GM12878 (cell line): ENCODE measurements around the gene KRTCAP3. TPM values are rescaled to one million over a fixed set of nuclear protein-coding genes. Genes with fewer than 3 reads are reported as not detected.

ENCODE experiments used
- ATAC-seq: fragments of 200-7000 bp; cut with Tn5 transposase; 3 replicates; pipeline ENCODE4 v1.9.1; 2020; ENCODE audit warnings: mild to moderate bottlenecking, moderate library complexity
- BruUV-seq: library from RNA; stranded (reverse); fragments of 400-500 nt; replicated peaks from 2 replicates; lab custom pipeline; 2021; lab: Mats Ljungman, UMichigan
- CTCF ChIA-PET: fragments of 300-600 bp; sonication (Branson Sonifier 250); formaldehyde crosslinking; extraction: SDS; loops from one replicate; lab custom pipeline; 2021; ENCODE audit warnings: inconsistent platforms; lab: Yijun Ruan, JAX
- POLR2A ChIA-PET: fragments of 350-600 bp; formaldehyde crosslinking; extraction: SDS; loops from one replicate; lab custom pipeline; 2021; ENCODE audit warnings: inconsistent platforms; lab: Charles Lee
- RAD21 ChIA-PET: fragments of 300-600 bp; sonication (Branson Sonifier 250); formaldehyde crosslinking; loops from one replicate; lab custom pipeline; 2023; ENCODE audit warnings: antibody characterized with exemption; ENCODE audit not compliant: unreplicated experiment; lab: Charles Lee
- SMC1A ChIA-PET: fragments of 300-600 bp; sonication (Branson Sonifier 250); formaldehyde crosslinking; loops from one replicate; lab custom pipeline; 2023; ENCODE audit not compliant: unreplicated experiment, uncharacterized antibody; lab: Charles Lee
- DNase-seq: peaks from one replicate; pipeline ENCODE4 v3.0.0-alpha.2; 2011; ENCODE audit warnings: low read depth, low spot score
- FAIRE-seq: peaks from 3 replicates; lab custom pipeline; 2011; peaks lifted over from hg19 to GRCh38; lab: Jason Lieb, UNC
- H2AFZ ChIP-seq: 2 replicates; pipeline ENCODE4 v1.6.0; 2011; ENCODE audit warnings: low read depth, low read length, control low read depth; ENCODE audit not compliant: control insufficient read depth
- H3K27ac ChIP-seq: 2 replicates; pipeline ENCODE4 v1.5.1; 2011; ENCODE audit warnings: control low read depth; ENCODE audit not compliant: control insufficient read depth, insufficient read depth
- H3K27me3 ChIP-seq, 2 experiments: replicated peaks in 1 of 2; 2 replicates each; pipeline versions ENCODE4 v1.6.0 to v1.6.1; 2011; ENCODE audit warnings: low read length in 1 of 2; ENCODE audit not compliant: control insufficient read depth in 2 of 2, insufficient read depth in 2 of 2
- H3K36me3 ChIP-seq, 2 experiments: 2 replicates each; pipeline ENCODE4 v1.5.1; 2011; ENCODE audit warnings: low read length in 1 of 2; ENCODE audit not compliant: control insufficient read depth in 2 of 2, insufficient read depth in 2 of 2
- H3K4me1 ChIP-seq: 2 replicates; pipeline ENCODE4 v1.6.1; 2011; ENCODE audit warnings: mild to moderate bottlenecking, low read length, moderate library complexity, mixed read lengths; ENCODE audit not compliant: control insufficient read depth, insufficient read depth
- H3K4me2 ChIP-seq: 2 replicates; pipeline ENCODE4 v1.6.0; 2011; ENCODE audit warnings: control low read depth; ENCODE audit not compliant: control insufficient read depth, insufficient read depth
- H3K4me3 ChIP-seq: fragments of 200-600 bp; sonication (generic); 2 replicates; pipeline ENCODE4 v1.5.1; 2016
- H3K79me2 ChIP-seq: 2 replicates; pipeline ENCODE4 v1.6.0; 2011; ENCODE audit warnings: low read length; ENCODE audit not compliant: control insufficient read depth, insufficient read depth
- H3K9ac ChIP-seq: 2 replicates; pipeline ENCODE4 v1.8.0; 2011; ENCODE audit warnings: low read length, control low read depth, mixed read lengths; ENCODE audit not compliant: control insufficient read depth, insufficient read depth
- H3K9me3 ChIP-seq: replicated peaks from 3 replicates; pipeline ENCODE4 v1.5.1; 2011; ENCODE audit warnings: mild to moderate bottlenecking, low read length; ENCODE audit not compliant: control insufficient read depth, insufficient read depth
- H4K20me1 ChIP-seq: 2 replicates; pipeline ENCODE4 v1.6.0; 2011; ENCODE audit not compliant: control insufficient read depth, insufficient read depth
- HCFC1 ChIP-seq: fragments of 150-350 bp; IDR thresholded peaks from 2 replicates; pipeline ENCODE4 v1.6.1; 2014; ENCODE audit warnings: low read length
- MEF2B ChIP-seq: fragments of 450-650 bp; IDR thresholded peaks from 2 replicates; pipeline ENCODE4 v1.6.1; 2018; ENCODE audit warnings: mild to moderate bottlenecking, moderate library complexity; ENCODE audit not compliant: partially characterized antibody, poor library complexity, severe bottlenecking
- NFYA ChIP-seq: IDR thresholded peaks from 2 replicates; pipeline ENCODE4 v1.6.1; 2011; ENCODE audit warnings: low read depth, mild to moderate bottlenecking, low read length, improper control_type of control experiment, borderline replicate concordance
- SMAD1 ChIP-seq: fragments of 450-650 bp; IDR thresholded peaks from 2 replicates; pipeline ENCODE4 v1.6.1; 2018; ENCODE audit warnings: mild to moderate bottlenecking, low read depth; ENCODE audit not compliant: partially characterized antibody
- SMAD5 ChIP-seq: IDR thresholded peaks from 2 replicates; pipeline ENCODE4 v1.6.1; 2016; ENCODE audit warnings: antibody characterized with exemption, low read depth
- ZNF592 ChIP-seq: fragments of 450-650 bp; IDR thresholded peaks from 2 replicates; pipeline ENCODE4 v1.6.1; 2017; ENCODE audit warnings: mild to moderate bottlenecking, moderate library complexity
- ZNF687 ChIP-seq: fragments of 450-650 bp; IDR thresholded peaks from 2 replicates; pipeline ENCODE4 v1.6.1; 2017; ENCODE audit warnings: mild to moderate bottlenecking, moderate library complexity
- WGBS: methylation state at CpG from one replicate; pipeline ENCODE4 v1.1.6; 2016; ENCODE audit warnings: low lambda C conversion rate; ENCODE audit not compliant: insufficient replicate concordance, insufficient coverage; ENCODE audit errors: missing lambda C conversion rate; 5-methylcytosine and 5-hydroxymethylcytosine counted together
- in situ Hi-C: fragments of 300-500 bp; cut with MboI; formaldehyde crosslinking; loops from 9 replicates; pipeline ENCODE4 v1.14.3; 2018; ENCODE audit warnings: mixed read lengths
- intact Hi-C: fragments of 100-400 bp; cut with micrococcal nuclease; formaldehyde crosslinking; loops from one replicate; pipeline ENCODE4 v1.14.2; 2022; ENCODE audit not compliant: unreplicated experiment
- polyA plus RNA-seq, 11 experiments: library from polyadenylated mRNA; depleted of rRNA in 4 of 11; unstranded in 6 of 11; stranded (reverse) in 5 of 11; fragments of >200 nt; fragmentation: Nextera tagmentation in 4 of 11; fragmentation: Illumina TruSeq in 1 of 11; extraction: Ambion mirVana in 4 of 11; extraction: Trizol in 1 of 11; gene quantifications; 1 replicate in 1 of 11; 2 replicates in 10 of 11; pipeline versions ENCODE4 v1.2.1 to v1.2.3, GENCODE V29; 2011 to 2016; ENCODE audit warnings: inconsistent platforms in 2 of 11, missing spikeins in 2 of 11, low read depth in 1 of 11
- total RNA-seq, 4 experiments: library from RNA; depleted of rRNA in 3 of 4; stranded (reverse); fragments of >200 nt in 3 of 4; fragmentation: Illumina TruSeq in 1 of 4; extraction: Trizol in 1 of 4; gene quantifications; 2 replicates each; pipeline versions ENCODE4 v1.2.1 to v1.2.3, GENCODE V29; 2013 to 2021

Gene KRTCAP3
- total and polyA plus RNA-seq, 10 of the 15 experiments (the other 5 are each of a cell fraction or from before 2014, with no cell fraction given): 0.26 to 2.2 (median 0.82) TPM; not detected in 1

- TF ChIP-seq ZNF687: no peak
- TF ChIP-seq, all 136 proteins: peak for 0
Observed at GRCh38 chr2:27398962-27399361, 43.2 kb upstream of the KRTCAP3 start (continued).

GRCh38 chr2:27400348-27401135 lies 41.6 kb upstream of the KRTCAP3 start:
- ChIA-PET CTCF (interaction anchor here (1.5 kb wide), 1 partner anchor 9 kb away, joined by 4 read pairs; the partner anchor contains the start of gene PPM1G), RAD21 (interaction anchor here (1.5 kb wide), 1 partner anchor 20 kb away, joined by 4 read pairs; the partner anchor contains the start of gene ZNF513), POLR2A (interaction anchor here (1.6 kb wide), 1 partner anchor 9 kb away, joined by 6 read pairs; the partner anchor contains the start of gene PPM1G), SMC1A (interaction anchor here (1.2 kb wide), 1 partner anchor 31 kb away, joined by 3 read pairs; no protein-coding TSS in a partner anchor)
- ATAC-seq (peak; percentile 50), FAIRE-seq (no peak), DNase-seq (no peak)
- H3K4me3 ChIP-seq: no peak overlapping the region
- no peak overlapping the region for H3K4me2 ChIP-seq
- peaks cover 87% of the 10 kb centered on the region for H3K79me2 ChIP-seq
- no peaks in the 10 kb centered on the region for H3K4me1 ChIP-seq
- 100% methylated on average over 2 of the region's 2 CpGs for WGBS
- H4K20me1 ChIP-seq: no peaks in the 10 kb centered on the region
- no peak overlapping the region for H3K9ac ChIP-seq
- in situ Hi-C loops (no loop called here), intact Hi-C loops (loop anchor here (10.0 kb wide), 2 partner anchors 184 to 284 kb away; partner anchors contain the start of gene ZNF512)
- no peak overlapping the region for H2AFZ ChIP-seq
- peaks cover 0 to 3% of the 10 kb centered on the region in 2 experiments; a peak in 1 of 4 replicates for H3K36me3 ChIP-seq
- H3K27me3 ChIP-seq: no peaks in the 10 kb centered on the region
- no peaks in the 10 kb centered on the region; the same call in 2 of the 3 replicates for H3K9me3 ChIP-seq
- no peak overlapping the region for H3K27ac ChIP-seq
- BruUV-seq: no TSS peak
- TF ChIP-seq SMAD1 (no peak), HCFC1 (no peak), ZNF592 (no peak), MEF2B (no peak), NFYA (no peak), SMAD5 (no peak)
